Transverse colon (tissue), 3 donors: ENCODE data around the gene SLC22A23.

Source experiments
- CTCF ChIP-seq, 5 experiments: fragments of 200-600 bp in 3 of 5; fragments of 450-650 bp in 2 of 5; sonication (generic) in 3 of 5; IDR thresholded peaks; 1 replicate in 2 of 5; 2 replicates in 3 of 5; pipeline ENCODE4 v1.5.1; 2016 to 2017; ENCODE audit warnings: antibody characterized with exemption in 5 of 5, inconsistent platforms in 3 of 5, mild to moderate bottlenecking in 2 of 5, moderate library complexity in 1 of 5
- POLR2A ChIP-seq: fragments of 450-650 bp; IDR thresholded peaks from one replicate; pipeline ENCODE4 v1.6.1; 2016; ENCODE audit warnings: antibody characterized with exemption, mild to moderate bottlenecking, moderate library complexity

- no peak for TF ChIP-seq CTCF (IDR thresholded peaks at IDR 0.05)
- TF ChIP-seq POLR2A, result no peak
These were observed 14.4 kb upstream of the SLC22A23 start for GRCh38 chr6:3471286-3471685.
